CD4-positive, alpha-beta T cell (primary cell): ENCODE results near the gene ETS2. TPM values are rescaled to one million over a fixed set of nuclear protein-coding genes. Genes with fewer than 3 reads are reported as not detected.

Source experiments
- ATAC-seq: fragments of 200-7000 bp; cut with Tn5 transposase; one replicate; pipeline ENCODE4 v1.10.0; 2022; ENCODE audit warnings: mild to moderate bottlenecking; ENCODE audit not compliant: poor library complexity
- CTCF ChIA-PET: fragments of 350-600 bp; sonication (Branson Sonifier 250); formaldehyde crosslinking; loops from one replicate; lab custom pipeline; 2021; ENCODE audit warnings: antibody characterized with exemption, inconsistent platforms; lab: Charles Lee
- POLR2A ChIA-PET: fragments of 350-600 bp; sonication (Branson Sonifier 250); formaldehyde crosslinking; loops from one replicate; lab custom pipeline; 2021; ENCODE audit warnings: antibody characterized with exemption, inconsistent platforms; lab: Charles Lee
- DNase-seq, 14 experiments: peaks; one replicate each; pipeline ENCODE4 v3.0.0-alpha.2; 2013 to 2020; ENCODE audit warnings: mixed read lengths in 2 of 14
- H3K27ac ChIP-seq, 2 donors: one replicate each; pipeline versions ENCODE4 v1.5.1 to v1.7.0; 2013; ENCODE audit warnings: low read length in 2 of 2, low read depth in 1 of 2, mild to moderate bottlenecking in 1 of 2
- H3K27me3 ChIP-seq, 2 experiments: 1 replicate in 1 of 2; 2 replicates in 1 of 2; pipeline versions ENCODE4 v1.6.1 to v1.7.0; 2013; ENCODE audit warnings: low read length in 2 of 2, control low read depth in 1 of 2, mild to moderate bottlenecking in 1 of 2, moderate library complexity in 1 of 2; ENCODE audit not compliant: insufficient read depth in 2 of 2, control insufficient read depth in 1 of 2
- H3K36me3 ChIP-seq: one replicate; pipeline ENCODE4 v1.6.1; 2013; ENCODE audit warnings: low read length, control low read depth; ENCODE audit not compliant: insufficient read depth
- H3K4me1 ChIP-seq: one replicate; pipeline ENCODE4 v1.6.1; 2013; ENCODE audit warnings: low read length, control low read depth; ENCODE audit not compliant: insufficient read depth
- H3K4me3 ChIP-seq: one replicate; pipeline ENCODE4 v1.5.1; 2013; ENCODE audit warnings: mild to moderate bottlenecking, low read length, moderate library complexity
- H3K9me3 ChIP-seq, 2 experiments: 1 replicate in 1 of 2; 2 replicates in 1 of 2; pipeline versions ENCODE4 v1.6.1 to v1.7.0; 2013; ENCODE audit warnings: low read length in 2 of 2, mild to moderate bottlenecking in 2 of 2, control low read depth in 1 of 2, moderate library complexity in 1 of 2; ENCODE audit not compliant: control insufficient read depth in 1 of 2, insufficient read depth in 1 of 2
- H3K27ac Mint-ChIP-seq: one replicate; pipeline ENCODE4 v1.8.0; 2020; ENCODE audit warnings: mixed read lengths
- H3K27me3 Mint-ChIP-seq: one replicate; pipeline ENCODE4 v1.8.0; 2021; ENCODE audit warnings: mixed read lengths
- H3K36me3 Mint-ChIP-seq: one replicate; pipeline ENCODE4 v1.8.0; 2021; ENCODE audit warnings: low read depth, mixed read lengths
- H3K4me1 Mint-ChIP-seq: one replicate; pipeline ENCODE4 v1.8.0; 2021; ENCODE audit warnings: low read depth, mixed read lengths
- H3K4me3 Mint-ChIP-seq: one replicate; pipeline ENCODE4 v1.8.0; 2020; ENCODE audit warnings: mild to moderate bottlenecking, mixed read lengths
- H3K9me3 Mint-ChIP-seq: one replicate; pipeline ENCODE4 v1.8.0; 2020; ENCODE audit warnings: mixed read lengths
- CTCF ChIP-seq: fragments of 200-600 bp; IDR thresholded peaks from one replicate; pipeline ENCODE4 v1.8.0; 2022; ENCODE audit warnings: antibody characterized with exemption, mild to moderate bottlenecking
- intact Hi-C, 2 experiments: fragments of 100-400 bp; cut with DNase I in 1 of 2; cut with micrococcal nuclease in 1 of 2; formaldehyde crosslinking; loops; one replicate each; pipeline versions ENCODE4 v1.15.1 to v1.9.0; 2023 to 2025; cut with DNase I, micrococcal nuclease
- total RNA-seq, 174 experiments: library from RNA in 2 of 174; stranded (reverse) in 2 of 174; gene quantifications; one replicate each; pipeline ENCODE4 v1.2.3 and lab custom pipeline; 2021 to 2026

The ETS2 gene
- total RNA-seq, 2 experiments from 2014 or later, result 11.4 to 13.9 TPM

DNA sequence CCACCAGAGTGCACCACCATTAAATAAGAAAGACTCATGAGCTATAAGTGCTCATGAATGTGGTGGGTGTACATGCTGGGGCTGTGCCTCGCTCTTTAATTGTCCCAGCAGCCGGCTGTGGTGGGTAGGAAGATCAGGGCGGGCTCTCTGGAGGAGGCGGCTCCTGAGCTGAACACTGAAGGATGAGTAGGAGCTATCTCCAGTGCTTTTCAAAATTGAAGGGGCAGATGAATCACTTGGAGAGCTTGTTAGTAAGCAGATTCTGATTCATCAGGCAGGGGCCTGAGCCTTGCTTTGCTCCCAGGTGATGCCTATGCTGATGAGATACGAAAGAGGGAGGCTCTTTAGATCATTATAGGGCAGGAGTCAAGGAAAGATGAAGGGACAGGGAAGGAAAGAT, 54.1 kb downstream of the ETS2 start:
- intact Hi-C loops, result loop anchor here in 1 of 2 experiments (5.0 kb wide), 1 partner anchor 612 kb away; no protein-coding TSS in a partner anchor
- Histone ChIP-seq H3K36me3 (no peaks in the 10 kb centered on the region), H3K9me3 (no peaks in the 10 kb centered on the region), H3K27me3 (peaks cover 0 to 6% of the 10 kb centered on the region in 2 experiments), H3K4me3 (no peak overlapping the region), H3K27ac (no peak overlapping the region), H3K4me1 (peaks cover 8% of the 10 kb centered on the region)
- H3K4me3 Mint-ChIP-seq, result no peak overlapping the region
- H3K4me1 Mint-ChIP-seq, result no peaks in the 10 kb centered on the region
- ATAC-seq (no peak), DNase-seq (no peak)
- no peak overlapping the region for H3K27ac Mint-ChIP-seq
- H3K9me3 Mint-ChIP-seq, result no peaks in the 10 kb centered on the region
- TF ChIP-seq CTCF, result no peak
- no peaks in the 10 kb centered on the region for H3K36me3 Mint-ChIP-seq
- CTCF ChIA-PET, result no interaction called here
- POLR2A ChIA-PET, result no interaction called here
- peaks cover 5% of the 10 kb centered on the region for H3K27me3 Mint-ChIP-seq

GRCh38 chr21:38861056-38861455, 55.3 kb downstream of the ETS2 start:
- Histone ChIP-seq H3K9me3 (no peaks in the 10 kb centered on the region), H3K4me3 (no peak overlapping the region), H3K4me1 (peaks cover 8% of the 10 kb centered on the region), H3K36me3 (no peaks in the 10 kb centered on the region), H3K27me3 (peaks cover 0 to 6% of the 10 kb centered on the region in 2 experiments), H3K27ac (no peak overlapping the region)
- CTCF ChIA-PET, result no interaction called here
- Mint-ChIP-seq H3K9me3 (no peaks in the 10 kb centered on the region), H3K4me1 (no peaks in the 10 kb centered on the region), H3K36me3 (no peaks in the 10 kb centered on the region), H3K27me3 (peaks cover 5% of the 10 kb centered on the region), H3K27ac (no peak overlapping the region), H3K4me3 (no peak overlapping the region)
- POLR2A ChIA-PET, result no interaction called here
- intact Hi-C loops, result loop anchor here in 1 of 2 experiments (5.0 kb wide), 1 partner anchor 611 kb away; no protein-coding TSS in a partner anchor
- DNase-seq, result no peak
- ATAC-seq, result no peak
- TF ChIP-seq CTCF, result no peak

- H3K27ac ChIP-seq, result no peak overlapping the region
- H3K4me3 Mint-ChIP-seq, result no peak overlapping the region
- H3K9me3 Mint-ChIP-seq, result no peaks in the 10 kb centered on the region
- no peak overlapping the region for H3K4me3 ChIP-seq
- H3K36me3 ChIP-seq, result no peaks in the 10 kb centered on the region
- H3K27me3 ChIP-seq, result peaks cover 0 to 6% of the 10 kb centered on the region in 2 experiments
- no peak overlapping the region for H3K27ac Mint-ChIP-seq
- no peaks in the 10 kb centered on the region for H3K9me3 ChIP-seq
- no peaks in the 10 kb centered on the region for H3K36me3 Mint-ChIP-seq
- CTCF ChIA-PET, result no interaction called here
- peaks cover 5% of the 10 kb centered on the region for H3K27me3 Mint-ChIP-seq
- ATAC-seq (no peak), DNase-seq (peak in 1 of 14 experiments; percentile 6)
- POLR2A ChIA-PET, result no interaction called here
- no peak for TF ChIP-seq CTCF
- intact Hi-C loops, result loop anchor here in 1 of 2 experiments (5.0 kb wide), 1 partner anchor 610 kb away; no protein-coding TSS in a partner anchor
- H3K4me1 Mint-ChIP-seq, result no peaks in the 10 kb centered on the region
- H3K4me1 ChIP-seq, result peaks cover 8% of the 10 kb centered on the region
Measured at GRCh38 chr21:38861989-38862683, 56.4 kb downstream of the ETS2 start.
